Hepatocyte (in vitro differentiated cells): Measurements from ENCODE around the gene FAM83F.

Experiments used
- EZH2 ChIP-seq: fragments of 200-600 bp; sonication (generic); IDR thresholded peaks from 2 replicates; pipeline ENCODE4 v1.6.1; 2016; ENCODE audit warnings: antibody characterized with exemption, mild to moderate bottlenecking, borderline replicate concordance
- EZH2phosphoT487 ChIP-seq: fragments of 200-600 bp; sonication (generic); IDR thresholded peaks from one replicate; pipeline ENCODE4 v1.6.1; 2018; ENCODE audit warnings: antibody characterized with exemption, mild to moderate bottlenecking, low read depth, moderate library complexity; ENCODE audit not compliant: unreplicated experiment, severe bottlenecking
- TF ChIP-seq, protein P1 (sequence below): fragments of 200-600 bp; sonication (generic); IDR thresholded peaks from 2 replicates; pipeline ENCODE4 v1.5.1; 2016; ENCODE audit warnings: antibody characterized with exemption, mild to moderate bottlenecking; ENCODE audit not compliant: poor library complexity

DNA sequence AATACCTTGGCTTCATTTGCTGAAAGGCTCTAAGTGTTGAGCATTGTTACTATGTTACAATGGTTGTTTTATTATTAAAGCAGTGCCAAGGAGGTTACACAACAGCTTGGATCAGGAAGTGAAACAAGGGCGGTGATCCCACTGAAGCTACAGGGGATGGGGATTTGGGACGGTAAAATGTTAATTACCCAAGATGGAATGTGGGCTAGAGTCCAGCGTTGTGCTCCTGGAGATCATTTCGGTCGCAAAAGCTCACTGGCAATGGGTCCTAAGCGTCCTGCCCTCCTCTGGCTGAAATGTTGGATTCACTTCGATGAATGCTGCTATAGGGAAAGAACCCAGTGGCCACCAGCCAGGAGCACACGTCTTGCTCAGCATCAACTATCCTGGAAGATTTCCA, 48.3 kb downstream of the FAM83F start:
- TF ChIP-seq, protein P1, sequence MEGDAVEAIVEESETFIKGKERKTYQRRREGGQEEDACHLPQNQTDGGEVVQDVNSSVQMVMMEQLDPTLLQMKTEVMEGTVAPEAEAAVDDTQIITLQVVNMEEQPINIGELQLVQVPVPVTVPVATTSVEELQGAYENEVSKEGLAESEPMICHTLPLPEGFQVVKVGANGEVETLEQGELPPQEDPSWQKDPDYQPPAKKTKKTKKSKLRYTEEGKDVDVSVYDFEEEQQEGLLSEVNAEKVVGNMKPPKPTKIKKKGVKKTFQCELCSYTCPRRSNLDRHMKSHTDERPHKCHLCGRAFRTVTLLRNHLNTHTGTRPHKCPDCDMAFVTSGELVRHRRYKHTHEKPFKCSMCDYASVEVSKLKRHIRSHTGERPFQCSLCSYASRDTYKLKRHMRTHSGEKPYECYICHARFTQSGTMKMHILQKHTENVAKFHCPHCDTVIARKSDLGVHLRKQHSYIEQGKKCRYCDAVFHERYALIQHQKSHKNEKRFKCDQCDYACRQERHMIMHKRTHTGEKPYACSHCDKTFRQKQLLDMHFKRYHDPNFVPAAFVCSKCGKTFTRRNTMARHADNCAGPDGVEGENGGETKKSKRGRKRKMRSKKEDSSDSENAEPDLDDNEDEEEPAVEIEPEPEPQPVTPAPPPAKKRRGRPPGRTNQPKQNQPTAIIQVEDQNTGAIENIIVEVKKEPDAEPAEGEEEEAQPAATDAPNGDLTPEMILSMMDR, result no peak
- TF ChIP-seq EZH2 (no peak), EZH2phosphoT487 (no peak)
